Parathyroid adenoma (tissue), 2 donors: Measurements from ENCODE around the gene QPRT.
"Not testable (repeated sequence)": the region's sequence is repeated elsewhere in the genome, so short reads cannot be mapped to it uniquely, and the experiment has no call there.

Experiments used
- H2AFZ ChIP-seq: fragments of 300-600 bp; sonication (generic); one replicate; pipeline ENCODE4 v1.7.0; 2017; ENCODE audit warnings: antibody characterized with exemption, mild to moderate bottlenecking
- H3K27ac ChIP-seq: fragments of 300-600 bp; sonication (generic); one replicate; pipeline ENCODE4 v1.7.0; 2017
- H3K27me3 ChIP-seq: fragments of 300-600 bp; sonication (generic); one replicate; pipeline ENCODE4 v1.7.0; 2017; ENCODE audit warnings: low read length; ENCODE audit not compliant: control insufficient read depth, insufficient read depth
- H3K36me3 ChIP-seq: fragments of 300-600 bp; sonication (generic); one replicate; pipeline ENCODE4 v1.7.0; 2017; ENCODE audit warnings: low read length; ENCODE audit not compliant: control insufficient read depth, insufficient read depth
- H3K4me1 ChIP-seq: fragments of 300-600 bp; sonication (generic); one replicate; pipeline ENCODE4 v1.7.0; 2017; ENCODE audit warnings: control low read depth
- H3K4me2 ChIP-seq: fragments of 300-600 bp; sonication (generic); one replicate; pipeline ENCODE4 v1.7.0; 2017; ENCODE audit warnings: low read length
- H3K4me3 ChIP-seq: fragments of 300-600 bp; sonication (generic); one replicate; pipeline ENCODE4 v1.7.0; 2017; ENCODE audit warnings: low read depth, low read length
- H3K79me2 ChIP-seq: fragments of 300-600 bp; sonication (generic); one replicate; pipeline ENCODE4 v1.7.0; 2017; ENCODE audit warnings: control low read depth
- H3K9ac ChIP-seq: fragments of 300-600 bp; sonication (generic); one replicate; pipeline ENCODE4 v1.7.0; 2017; ENCODE audit warnings: mild to moderate bottlenecking
- H3K9me3 ChIP-seq: fragments of 300-600 bp; sonication (generic); one replicate; pipeline ENCODE4 v1.7.0; 2017; ENCODE audit warnings: low read length; ENCODE audit not compliant: control insufficient read depth
- CTCF ChIP-seq: fragments of 300-600 bp; sonication (generic); IDR thresholded peaks from one replicate; pipeline ENCODE4 v1.7.0; 2017; ENCODE audit warnings: antibody characterized with exemption, mild to moderate bottlenecking
- donor health status: primary hyperparathyroidism.

The QPRT gene

GRCh38 chr16:29649588-29650494, 29.1 kb upstream of the QPRT start:
- Histone ChIP-seq H3K4me1 (no peaks in the 10 kb centered on the region), H3K9me3 (no peaks in the 10 kb centered on the region), H3K9ac (no peak overlapping the region), H3K79me2 (no peaks in the 10 kb centered on the region), H3K4me3 (no peak overlapping the region), H3K36me3 (no peaks in the 10 kb centered on the region), H2AFZ (peak overlapping the region; percentile 5), H3K27me3 (no peaks in the 10 kb centered on the region), H3K27ac (no peak overlapping the region), H3K4me2 (no peak overlapping the region)
- TF ChIP-seq CTCF = no peak

GRCh38 chr16:29650771-29651170, 28.2 kb upstream of the QPRT start:
- no peak overlapping the region for H3K4me3 ChIP-seq
- no peak overlapping the region for H3K27ac ChIP-seq
- no peak overlapping the region for H2AFZ ChIP-seq
- no peaks in the 10 kb centered on the region for H3K27me3 ChIP-seq
- H3K36me3 ChIP-seq = no peaks in the 10 kb centered on the region
- H3K9ac ChIP-seq = no peak overlapping the region
- no peaks in the 10 kb centered on the region for H3K4me1 ChIP-seq
- no peak for TF ChIP-seq CTCF
- no peak overlapping the region for H3K4me2 ChIP-seq
- H3K79me2 ChIP-seq = no peaks in the 10 kb centered on the region
- H3K9me3 ChIP-seq = no peaks in the 10 kb centered on the region

- H3K27ac ChIP-seq = no peak overlapping the region
- TF ChIP-seq CTCF = no peak
- no peaks in the 10 kb centered on the region for H3K79me2 ChIP-seq
- no peak overlapping the region for H2AFZ ChIP-seq
- no peak overlapping the region for H3K9ac ChIP-seq
- no peaks in the 10 kb centered on the region for H3K27me3 ChIP-seq
- no peak overlapping the region for H3K4me3 ChIP-seq
- no peaks in the 10 kb centered on the region for H3K9me3 ChIP-seq
- no peaks in the 10 kb centered on the region for H3K36me3 ChIP-seq
- no peak overlapping the region for H3K4me2 ChIP-seq
- no peaks in the 10 kb centered on the region for H3K4me1 ChIP-seq
Observed at GRCh38 chr16:29651774-29652349, 27.1 kb upstream of the QPRT start.

- no peaks in the 10 kb centered on the region for H3K27me3 ChIP-seq
- TF ChIP-seq CTCF = no peak
- H3K9ac ChIP-seq = no peak overlapping the region
- H3K4me3 ChIP-seq = no peak overlapping the region
- no peaks in the 10 kb centered on the region for H3K79me2 ChIP-seq
- no peaks in the 10 kb centered on the region for H3K36me3 ChIP-seq
- H2AFZ ChIP-seq = no peak overlapping the region
- no peaks in the 10 kb centered on the region for H3K9me3 ChIP-seq
- no peak overlapping the region for H3K4me2 ChIP-seq
- H3K4me1 ChIP-seq = no peaks in the 10 kb centered on the region
- no peak overlapping the region for H3K27ac ChIP-seq
Observed at GRCh38 chr16:29653471-29653870, 25.5 kb upstream of the QPRT start.

- not testable (repeated sequence) for H3K27ac ChIP-seq, H3K9me3 ChIP-seq, H3K4me1 ChIP-seq
Observed at GRCh38 chr16:29653890-29654289, 25.1 kb upstream of the QPRT start.

More at GRCh38 chr16:29653890-29654289, 25.1 kb upstream of the QPRT start:
- not testable (repeated sequence) for H3K27me3 ChIP-seq, H3K4me2 ChIP-seq, H3K4me3 ChIP-seq, H3K79me2 ChIP-seq, H2AFZ ChIP-seq, H3K9ac ChIP-seq, H3K36me3 ChIP-seq
